Breast epithelium (tissue), 4 donors: Measurements from ENCODE around the gene OR13C4. TPM values are rescaled to one million over a fixed set of nuclear protein-coding genes. Genes with fewer than 3 reads are reported as not detected.

Experiments
- DNase-seq, 2 donors: peaks; one replicate each; pipeline ENCODE4 v3.0.0-alpha.2; 2019; ENCODE audit warnings: low spot score in 2 of 2
- H3K27ac ChIP-seq, 2 donors: fragments of 200-600 bp; sonication (generic) in 1 of 2; one replicate each; pipeline ENCODE4 v1.5.1; 2016 to 2019; ENCODE audit warnings: mild to moderate bottlenecking in 1 of 2
- H3K27me3 ChIP-seq, 2 donors: fragments of 200-600 bp; sonication (generic) in 1 of 2; one replicate each; pipeline versions ENCODE4 v1.5.1 to v1.6.0; 2017 to 2019; ENCODE audit warnings: control low read depth in 1 of 2, mild to moderate bottlenecking in 1 of 2
- H3K36me3 ChIP-seq: fragments of 200-600 bp; one replicate; pipeline ENCODE4 v1.5.1; 2019
- H3K4me1 ChIP-seq, 2 donors: fragments of 200-600 bp; sonication (generic); one replicate each; pipeline ENCODE4 v1.5.1; 2016 to 2019; ENCODE audit warnings: control low read depth in 1 of 2
- H3K4me3 ChIP-seq, 3 donors: fragments of 200-600 bp; sonication (generic); 1 replicate in 2 of 3; 2 replicates in 1 of 3; pipeline ENCODE4 v1.5.1; 2016 to 2019; ENCODE audit warnings: mild to moderate bottlenecking in 3 of 3, moderate library complexity in 2 of 3
- H3K9me3 ChIP-seq, 2 donors: fragments of 200-600 bp; sonication (generic) in 1 of 2; one replicate each; pipeline ENCODE4 v1.5.1; 2016 to 2019; ENCODE audit warnings: control low read depth in 1 of 2
- CTCF ChIP-seq, 3 donors: fragments of 450-650 bp; IDR thresholded peaks; one replicate each; pipeline ENCODE4 v1.5.1; 2016 to 2017; ENCODE audit warnings: antibody characterized with exemption in 3 of 3, mild to moderate bottlenecking in 3 of 3, moderate library complexity in 3 of 3
- POLR2A ChIP-seq: fragments of 450-650 bp; IDR thresholded peaks from one replicate; pipeline ENCODE4 v1.6.1; 2016; ENCODE audit warnings: antibody characterized with exemption, mild to moderate bottlenecking, moderate library complexity
- POLR2AphosphoS5 ChIP-seq, 3 donors: sonication (generic); formaldehyde crosslinking; IDR thresholded peaks; one replicate each; pipeline ENCODE4 v1.6.1; 2017; ENCODE audit warnings: antibody characterized with exemption in 3 of 3
- intact Hi-C: fragments of 100-400 bp; cut with DNase I; formaldehyde crosslinking; loops from one replicate; pipeline ENCODE4 v1.15.1; 2023; ENCODE audit warnings: low total_unique reads
- total RNA-seq, 3 donors: library from RNA; depleted of rRNA; stranded (reverse); fragments of >200 nt; gene quantifications; one replicate each; pipeline ENCODE4 v1.1.0, GENCODE V29; 2016

Gene OR13C4
- total RNA-seq, 3 donors from 2014 or later: not detected

GRCh38 chr9:104556830-104557634, 30.0 kb upstream of the OR13C4 start:
- H3K4me3 ChIP-seq: no peak overlapping the region
- no peaks in the 10 kb centered on the region for H3K4me1 ChIP-seq
- H3K9me3 ChIP-seq: peaks cover 9 to 17% of the 10 kb centered on the region in 2 donors
- no peaks in the 10 kb centered on the region for H3K36me3 ChIP-seq
- intact Hi-C loops: no loop called here
- DNase-seq: no peak
- H3K27me3 ChIP-seq: no peaks in the 10 kb centered on the region
- no peak for TF ChIP-seq POLR2AphosphoS5 (IDR thresholded peaks at IDR 0.05)
- TF ChIP-seq CTCF (IDR thresholded peaks at IDR 0.05): no peak
- TF ChIP-seq POLR2A: no peak
- H3K27ac ChIP-seq: no peak overlapping the region

- no peak for TF ChIP-seq POLR2AphosphoS5 (IDR thresholded peaks at IDR 0.05)
- no peak for TF ChIP-seq POLR2A
- no peak for TF ChIP-seq CTCF (IDR thresholded peaks at IDR 0.05)
- intact Hi-C loops: no loop called here
Measured at GRCh38 chr9:104555521-104555920, 28.5 kb upstream of the OR13C4 start.

GRCh38 chr9:104553261-104553660, 26.3 kb upstream of the OR13C4 start:
- intact Hi-C loops: no loop called here
- H3K4me1 ChIP-seq: no peaks in the 10 kb centered on the region
- no peak overlapping the region for H3K4me3 ChIP-seq
- H3K27me3 ChIP-seq: no peaks in the 10 kb centered on the region
- DNase-seq: no peak
- TF ChIP-seq POLR2A (no peak), CTCF (IDR thresholded peaks at IDR 0.05) (no peak), POLR2AphosphoS5 (IDR thresholded peaks at IDR 0.05) (no peak)
- H3K9me3 ChIP-seq: peaks cover 8 to 9% of the 10 kb centered on the region in 2 donors
- no peak overlapping the region for H3K27ac ChIP-seq
- H3K36me3 ChIP-seq: no peaks in the 10 kb centered on the region

More at GRCh38 chr9:104555521-104555920, 28.5 kb upstream of the OR13C4 start:
- no peaks in the 10 kb centered on the region for H3K4me1 ChIP-seq
- H3K4me3 ChIP-seq: no peak overlapping the region
- peaks cover 9 to 17% of the 10 kb centered on the region in 2 donors for H3K9me3 ChIP-seq
- no peaks in the 10 kb centered on the region for H3K36me3 ChIP-seq
- H3K27me3 ChIP-seq: no peaks in the 10 kb centered on the region
- DNase-seq: no peak
- no peak overlapping the region for H3K27ac ChIP-seq

GRCh38 chr9:104544644-104545043, 17.6 kb upstream of the OR13C4 start:
- H3K27ac ChIP-seq: no peak overlapping the region
- H3K27me3 ChIP-seq: no peaks in the 10 kb centered on the region
- no peaks in the 10 kb centered on the region for H3K36me3 ChIP-seq
- no peaks in the 10 kb centered on the region for H3K4me1 ChIP-seq
- TF ChIP-seq POLR2AphosphoS5 (IDR thresholded peaks at IDR 0.05): no peak
- no peak for TF ChIP-seq POLR2A
- no peak for TF ChIP-seq CTCF (IDR thresholded peaks at IDR 0.05)
- no peak for DNase-seq
- intact Hi-C loops: no loop called here
- H3K9me3 ChIP-seq: no peaks in the 10 kb centered on the region
- no peak overlapping the region for H3K4me3 ChIP-seq

GRCh38 chr9:104539275-104539674, 12.3 kb upstream of the OR13C4 start:
- Histone ChIP-seq H3K4me1 (no peaks in the 10 kb centered on the region), H3K36me3 (no peaks in the 10 kb centered on the region), H3K9me3 (no peaks in the 10 kb centered on the region), H3K27ac (no peak overlapping the region), H3K4me3 (no peak overlapping the region), H3K27me3 (no peaks in the 10 kb centered on the region)
- no peak for DNase-seq
- TF ChIP-seq POLR2AphosphoS5 (IDR thresholded peaks at IDR 0.05) (no peak), CTCF (IDR thresholded peaks at IDR 0.05) (no peak)
- intact Hi-C loops: no loop called here
